Neural progenitor cell (in vitro differentiated cells): ENCODE data around the gene AKAP6. TPM values are rescaled to one million over a fixed set of nuclear protein-coding genes. Genes with fewer than 3 reads are reported as not detected.

Experiments used
- DNase-seq: peaks from one replicate; pipeline ENCODE4 v3.0.0-alpha.2; 2016; ENCODE audit warnings: low spot score
- H2AFZ ChIP-seq: fragments of 200-600 bp; sonication (generic); replicated peaks from 2 replicates; pipeline ENCODE4 v1.6.1; 2016; ENCODE audit warnings: antibody characterized with exemption
- H3F3A ChIP-seq: fragments of 200-600 bp; sonication (generic); 2 replicates; pipeline ENCODE4 v1.6.1; 2016; ENCODE audit warnings: antibody characterized with exemption, low read depth
- H3K27ac ChIP-seq: fragments of 200-600 bp; sonication (generic); 2 replicates; pipeline ENCODE4 v1.5.1; 2016; ENCODE audit warnings: mild to moderate bottlenecking
- H3K27me3 ChIP-seq: fragments of 200-600 bp; sonication (generic); 2 replicates; pipeline ENCODE4 v1.6.1; 2016; ENCODE audit warnings: mild to moderate bottlenecking, moderate library complexity
- H3K36me3 ChIP-seq: fragments of 200-600 bp; sonication (generic); 2 replicates; pipeline ENCODE4 v1.5.1; 2016
- H3K4me1 ChIP-seq: fragments of 200-600 bp; sonication (generic); 2 replicates; pipeline ENCODE4 v1.6.1; 2016; ENCODE audit warnings: mixed run types
- H3K4me2 ChIP-seq: fragments of 200-600 bp; sonication (generic); 2 replicates; pipeline ENCODE4 v1.6.1; 2016
- H3K4me3 ChIP-seq: fragments of 200-600 bp; sonication (generic); 2 replicates; pipeline ENCODE4 v1.5.1; 2016
- H3K79me2 ChIP-seq: fragments of 200-600 bp; sonication (generic); 2 replicates; pipeline ENCODE4 v1.6.1; 2016; ENCODE audit warnings: low read depth
- H3K9ac ChIP-seq: fragments of 200-600 bp; sonication (generic); 2 replicates; pipeline ENCODE4 v1.6.1; 2016
- H3K9me3 ChIP-seq: fragments of 200-600 bp; sonication (generic); 2 replicates; pipeline ENCODE4 v1.5.1; 2016; ENCODE audit warnings: low read depth
- H4K20me1 ChIP-seq: fragments of 200-600 bp; sonication (generic); 2 replicates; pipeline ENCODE4 v1.6.1; 2016; ENCODE audit warnings: low read depth
- H3K27ac Mint-ChIP-seq: 3 replicates; pipeline ENCODE4 v1.8.0; 2021; ENCODE audit warnings: mixed read lengths
- H3K27me3 Mint-ChIP-seq: 2 replicates; pipeline ENCODE4 v1.8.0; 2022; ENCODE audit warnings: low read depth, mild to moderate bottlenecking, inconsistent platforms, moderate library complexity, mixed read lengths; ENCODE audit not compliant: insufficient read depth
- H3K36me3 Mint-ChIP-seq: 3 replicates; pipeline ENCODE4 v1.8.0; 2021; ENCODE audit warnings: mixed read lengths
- H3K4me1 Mint-ChIP-seq: 3 replicates; pipeline ENCODE4 v1.8.0; 2021; ENCODE audit warnings: mixed read lengths
- H3K4me3 Mint-ChIP-seq: 3 replicates; pipeline ENCODE4 v1.8.0; 2021; ENCODE audit warnings: mild to moderate bottlenecking, moderate library complexity, mixed read lengths
- H3K9me3 Mint-ChIP-seq: 3 replicates; pipeline ENCODE4 v1.8.0; 2020; ENCODE audit warnings: mixed read lengths
- CTCF ChIP-seq: fragments of 200-600 bp; sonication (generic); IDR thresholded peaks from 2 replicates; pipeline ENCODE4 v1.5.1; 2017; ENCODE audit warnings: antibody characterized with exemption, mild to moderate bottlenecking
- EZH2 ChIP-seq: fragments of 200-600 bp; sonication (generic); IDR thresholded peaks from 2 replicates; pipeline ENCODE4 v1.6.1; 2017; ENCODE audit warnings: antibody characterized with exemption, mild to moderate bottlenecking, moderate library complexity
- EZH2phosphoT487 ChIP-seq: fragments of 200-600 bp; sonication (generic); IDR thresholded peaks from 2 replicates; pipeline ENCODE4 v1.6.1; 2017; ENCODE audit warnings: antibody characterized with exemption
- total RNA-seq: library from RNA; depleted of rRNA; stranded (reverse); fragments of >200 nt; gene quantifications from 2 replicates; pipeline ENCODE4 v1.2.3, GENCODE V29; 2015; ENCODE audit warnings: low replicate concordance

Gene AKAP6
- total RNA-seq, 1 donor from 2014 or later, result 3.7 TPM

DNA sequence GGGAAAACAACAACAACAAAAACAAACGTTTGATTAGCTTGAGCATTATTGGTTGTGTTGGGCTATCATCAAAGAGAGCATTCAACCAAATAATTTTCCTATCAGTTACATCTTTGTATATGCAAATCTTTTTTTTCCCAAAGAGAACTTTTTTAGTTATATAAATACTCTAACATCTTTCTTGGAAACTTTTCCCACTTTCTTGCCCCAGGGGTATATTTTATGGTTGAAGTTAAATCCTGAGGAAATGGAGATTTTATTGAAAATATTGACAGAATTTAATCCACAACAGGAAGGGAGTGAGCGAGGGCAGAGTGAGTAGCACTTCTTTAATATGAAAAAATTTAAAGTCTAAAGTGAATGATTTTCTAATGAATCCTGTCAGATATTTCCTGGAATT is 488.7 kb downstream of the AKAP6 start:
- no peaks in the 10 kb centered on the region for H3K79me2 ChIP-seq
- H3K4me1 Mint-ChIP-seq, result peaks cover 3% of the 10 kb centered on the region
- H3K4me3 Mint-ChIP-seq, result no peak overlapping the region
- H2AFZ ChIP-seq, result no peak overlapping the region
- TF ChIP-seq CTCF (no peak), EZH2phosphoT487 (no peak), EZH2 (no peak)
- H3K4me1 ChIP-seq, result peaks cover 8% of the 10 kb centered on the region
- no peaks in the 10 kb centered on the region for H4K20me1 ChIP-seq
- no peaks in the 10 kb centered on the region for H3K9me3 ChIP-seq
- no peak for DNase-seq
- no peak overlapping the region for H3K9ac ChIP-seq
- no peaks in the 10 kb centered on the region for H3K9me3 Mint-ChIP-seq
- H3F3A ChIP-seq, result no peaks in the 10 kb centered on the region
- no peak overlapping the region for H3K4me2 ChIP-seq
- no peaks in the 10 kb centered on the region for H3K36me3 ChIP-seq
- no peak overlapping the region for H3K4me3 ChIP-seq
- no peak overlapping the region for H3K27ac Mint-ChIP-seq
- H3K27me3 Mint-ChIP-seq, result no peaks in the 10 kb centered on the region
- no peaks in the 10 kb centered on the region for H3K27me3 ChIP-seq
- H3K36me3 Mint-ChIP-seq, result no peaks in the 10 kb centered on the region
- no peak overlapping the region for H3K27ac ChIP-seq

DNA sequence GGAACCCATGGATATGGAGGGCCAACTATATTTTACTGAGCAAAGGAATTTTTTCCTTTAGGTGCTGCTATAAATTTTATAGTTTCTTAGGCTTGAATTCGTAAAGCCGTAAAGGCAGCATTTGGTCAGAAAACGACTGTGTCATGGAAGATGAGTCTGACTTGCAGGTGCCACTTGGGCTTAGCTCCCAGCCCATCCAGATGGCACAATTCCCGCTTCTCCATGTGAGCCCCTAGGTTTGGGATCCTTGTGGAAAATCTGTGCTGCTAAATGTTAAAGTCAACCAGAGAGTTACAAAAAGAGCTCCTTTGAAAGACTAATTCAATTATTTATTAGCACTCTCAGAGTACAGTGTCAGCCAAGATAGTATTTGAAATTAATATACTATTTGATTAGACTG is 489.5 kb downstream of the AKAP6 start:
- no peak overlapping the region for H3K27ac ChIP-seq
- no peaks in the 10 kb centered on the region for H3K36me3 Mint-ChIP-seq
- TF ChIP-seq CTCF, result no peak
- no peak for TF ChIP-seq EZH2phosphoT487
- no peak for TF ChIP-seq EZH2
- H3K27ac Mint-ChIP-seq, result no peak overlapping the region
- H3K4me1 Mint-ChIP-seq, result peaks cover 3% of the 10 kb centered on the region
- H2AFZ ChIP-seq, result no peak overlapping the region
- H3K4me3 ChIP-seq, result no peak overlapping the region
- no peaks in the 10 kb centered on the region for H3K36me3 ChIP-seq
- H3F3A ChIP-seq, result no peaks in the 10 kb centered on the region
- no peaks in the 10 kb centered on the region for H3K79me2 ChIP-seq
- peaks cover 2% of the 10 kb centered on the region for H3K27me3 Mint-ChIP-seq
- no peak overlapping the region for H3K4me3 Mint-ChIP-seq
- no peaks in the 10 kb centered on the region for H3K9me3 ChIP-seq
- no peaks in the 10 kb centered on the region for H4K20me1 ChIP-seq
- no peaks in the 10 kb centered on the region for H3K9me3 Mint-ChIP-seq
- no peak overlapping the region for H3K9ac ChIP-seq
- H3K4me1 ChIP-seq, result peaks cover under 1% of the 10 kb centered on the region
- no peak overlapping the region for H3K4me2 ChIP-seq
- no peaks in the 10 kb centered on the region for H3K27me3 ChIP-seq
- DNase-seq, result no peak

GRCh38 chr14:32820181-32820580 is 491.1 kb downstream of the AKAP6 start:
- Histone ChIP-seq H3K36me3 (no peaks in the 10 kb centered on the region), H3K9ac (no peak overlapping the region), H3K4me1 (no peaks in the 10 kb centered on the region), H3K9me3 (no peaks in the 10 kb centered on the region), H3K27ac (no peak overlapping the region), H4K20me1 (no peaks in the 10 kb centered on the region), H3K79me2 (no peaks in the 10 kb centered on the region), H3K4me2 (no peak overlapping the region), H2AFZ (no peak overlapping the region), H3F3A (no peaks in the 10 kb centered on the region), H3K27me3 (no peaks in the 10 kb centered on the region), H3K4me3 (no peak overlapping the region)
- Mint-ChIP-seq H3K4me1 (peaks cover 5% of the 10 kb centered on the region), H3K9me3 (no peaks in the 10 kb centered on the region), H3K27ac (no peak overlapping the region), H3K36me3 (peaks cover 2% of the 10 kb centered on the region), H3K27me3 (peaks cover 2% of the 10 kb centered on the region), H3K4me3 (no peak overlapping the region)
- no peak for TF ChIP-seq CTCF
- no peak for TF ChIP-seq EZH2phosphoT487
- TF ChIP-seq EZH2, result no peak
- no peak for DNase-seq

DNA sequence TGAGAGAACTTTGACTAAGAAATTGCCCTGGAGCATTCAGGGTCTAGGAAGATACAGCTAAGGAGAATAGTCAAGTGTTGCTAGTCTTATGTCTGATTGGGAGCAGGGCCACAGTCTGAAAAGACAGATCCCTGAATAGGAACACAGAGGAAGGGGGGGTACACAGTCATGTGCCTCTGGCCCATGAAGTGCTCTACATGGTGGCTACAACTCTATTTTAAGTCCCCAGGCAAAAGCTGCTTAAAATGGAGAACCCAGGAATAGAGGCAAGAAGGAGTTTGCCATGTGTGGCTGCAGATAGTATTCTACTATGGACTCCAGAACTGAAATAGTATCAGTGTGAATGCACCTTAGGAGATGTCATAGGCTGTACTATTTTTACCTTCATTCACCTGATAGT is 491.6 kb downstream of the AKAP6 start:
- no peaks in the 10 kb centered on the region for H3F3A ChIP-seq
- peaks cover 2% of the 10 kb centered on the region for H3K27me3 Mint-ChIP-seq
- H2AFZ ChIP-seq, result no peak overlapping the region
- H3K27ac Mint-ChIP-seq, result no peak overlapping the region
- H3K27me3 ChIP-seq, result no peaks in the 10 kb centered on the region
- no peaks in the 10 kb centered on the region for H3K36me3 ChIP-seq
- no peak overlapping the region for H3K9ac ChIP-seq
- no peak for DNase-seq
- H3K4me1 ChIP-seq, result no peaks in the 10 kb centered on the region
- no peaks in the 10 kb centered on the region for H4K20me1 ChIP-seq
- peaks cover 10% of the 10 kb centered on the region for H3K4me1 Mint-ChIP-seq
- no peak overlapping the region for H3K4me3 Mint-ChIP-seq
- no peaks in the 10 kb centered on the region for H3K9me3 Mint-ChIP-seq
- peaks cover 2% of the 10 kb centered on the region for H3K36me3 Mint-ChIP-seq
- H3K9me3 ChIP-seq, result no peaks in the 10 kb centered on the region
- no peak overlapping the region for H3K27ac ChIP-seq
- H3K4me2 ChIP-seq, result no peak overlapping the region
- H3K4me3 ChIP-seq, result no peak overlapping the region
- no peaks in the 10 kb centered on the region for H3K79me2 ChIP-seq
- no peak for TF ChIP-seq EZH2
- TF ChIP-seq CTCF, result no peak
- no peak for TF ChIP-seq EZH2phosphoT487
